Upper lobe of right lung (tissue), 1 donor: ENCODE data around the gene HNRNPU. TPM values are rescaled to one million over a fixed set of nuclear protein-coding genes. Genes with fewer than 3 reads are reported as not detected.

Source experiments
- ATAC-seq: fragments of 200-7000 bp; cut with Tn5 transposase; one replicate; pipeline ENCODE4 v1.9.1; 2020; ENCODE audit warnings: mild to moderate bottlenecking, moderate library complexity
- DNase-seq: peaks from one replicate; pipeline ENCODE4 v3.0.0-alpha.2; 2020
- H3K27ac ChIP-seq: fragments of 200-600 bp; one replicate; pipeline ENCODE4 v1.8.0; 2022
- H3K27me3 ChIP-seq: fragments of 200-600 bp; one replicate; pipeline ENCODE4 v1.8.0; 2022; ENCODE audit warnings: mild to moderate bottlenecking
- H3K36me3 ChIP-seq: fragments of 200-600 bp; one replicate; pipeline ENCODE4 v1.8.0; 2022
- H3K4me1 ChIP-seq: fragments of 200-600 bp; one replicate; pipeline ENCODE4 v1.8.0; 2022
- H3K4me3 ChIP-seq: fragments of 200-600 bp; one replicate; pipeline ENCODE4 v1.8.0; 2022; ENCODE audit warnings: mild to moderate bottlenecking
- H3K9me3 ChIP-seq: fragments of 200-600 bp; one replicate; pipeline ENCODE4 v1.8.0; 2022
- CTCF ChIP-seq: fragments of 200-600 bp; IDR thresholded peaks from one replicate; pipeline ENCODE4 v1.8.0; 2022; ENCODE audit warnings: antibody characterized with exemption
- intact Hi-C: fragments of 100-400 bp; cut with DNase I; formaldehyde crosslinking; loops from one replicate; pipeline ENCODE4 v1.11.0; 2022
- total RNA-seq: library from RNA; stranded (reverse); fragmentation: NEBNext Ultra II Directional; extraction: Animal tissue kit (Norgen Biotek cat#: 25700); gene quantifications from one replicate; pipeline ENCODE4 v1.2.1, GENCODE V29; 2021
- donor health status: DM: no; HTN: yes; CAD: no; lungs with severe emphysema.

Gene HNRNPU
- total RNA-seq, 1 donor from 2014 or later = 273 TPM

GRCh38 chr1:244854865-244855578, 9.3 kb downstream of the HNRNPU start:
- H3K27ac ChIP-seq = no peak overlapping the region
- peak; percentile 22 for ATAC-seq
- H3K36me3 ChIP-seq = peaks cover 98% of the 10 kb centered on the region

GRCh38 chr1:244854166-244854565, 10.2 kb downstream of the HNRNPU start:
- DNase-seq = no peak
- Histone ChIP-seq H3K9me3 (no peaks in the 10 kb centered on the region), H3K36me3 (peaks cover 92% of the 10 kb centered on the region), H3K4me1 (peaks cover 34% of the 10 kb centered on the region), H3K4me3 (no peak overlapping the region), H3K27ac (no peak overlapping the region), H3K27me3 (no peaks in the 10 kb centered on the region)
- intact Hi-C loops = no loop called here
- TF ChIP-seq CTCF = no peak
- no peak for ATAC-seq

More at GRCh38 chr1:244854865-244855578, 9.3 kb downstream of the HNRNPU start:
- H3K4me1 ChIP-seq = peaks cover 43% of the 10 kb centered on the region
- no peaks in the 10 kb centered on the region for H3K9me3 ChIP-seq
- intact Hi-C loops = no loop called here
- H3K4me3 ChIP-seq = no peak overlapping the region
- no peak for TF ChIP-seq CTCF
- no peaks in the 10 kb centered on the region for H3K27me3 ChIP-seq
- DNase-seq = no peak

GRCh38 chr1:244852694-244853093, 11.6 kb downstream of the HNRNPU start:
- Histone ChIP-seq H3K9me3 (no peaks in the 10 kb centered on the region), H3K36me3 (peaks cover 84% of the 10 kb centered on the region), H3K4me1 (peaks cover 20% of the 10 kb centered on the region), H3K27ac (no peak overlapping the region), H3K4me3 (no peak overlapping the region), H3K27me3 (no peaks in the 10 kb centered on the region)
- no peak for TF ChIP-seq CTCF
- DNase-seq = no peak
- ATAC-seq = no peak
- intact Hi-C loops = no loop called here

- intact Hi-C loops = no loop called here
- ATAC-seq (no peak), DNase-seq (no peak)
- Histone ChIP-seq H3K4me1 (peaks cover 20% of the 10 kb centered on the region), H3K27ac (no peak overlapping the region), H3K9me3 (no peaks in the 10 kb centered on the region), H3K4me3 (no peak overlapping the region), H3K27me3 (no peaks in the 10 kb centered on the region), H3K36me3 (peaks cover 83% of the 10 kb centered on the region)
- TF ChIP-seq CTCF = no peak
These were observed 12.7 kb downstream of the HNRNPU start for GRCh38 chr1:244851546-244852231.

- peaks cover 83% of the 10 kb centered on the region for H3K36me3 ChIP-seq
- H3K9me3 ChIP-seq = no peaks in the 10 kb centered on the region
- no peak for DNase-seq
- H3K4me1 ChIP-seq = peaks cover 12% of the 10 kb centered on the region
- H3K4me3 ChIP-seq = no peak overlapping the region
- intact Hi-C loops = no loop called here
- TF ChIP-seq CTCF = no peak
- ATAC-seq = no peak
- H3K27me3 ChIP-seq = no peaks in the 10 kb centered on the region
- no peak overlapping the region for H3K27ac ChIP-seq
These were observed 13.4 kb downstream of the HNRNPU start for GRCh38 chr1:244850896-244851295.
